HG03135 (cell line): Measurements from ENCODE around the gene DGKD.
A peak's percentile ranks its signal among the peaks of the same experiment; 100 is the strongest.

Experiments
- ATAC-seq: cut with Tn5 transposase; IDR thresholded peaks from one replicate; pipeline ENCODE4 v1.9.1; 2021; ENCODE audit warnings: mild to moderate bottlenecking, moderate library complexity; ENCODE audit not compliant: unreplicated experiment

DGKD gene

GRCh38 chr2:233338046-233338445 is 16.2 kb upstream of the DGKD start:
- ATAC-seq, result no peak

- no peak for ATAC-seq
Measured at GRCh38 chr2:233338812-233339368, 15.4 kb upstream of the DGKD start.

GRCh38 chr2:233339427-233339826 is 14.9 kb upstream of the DGKD start:
- no peak for ATAC-seq

DNA sequence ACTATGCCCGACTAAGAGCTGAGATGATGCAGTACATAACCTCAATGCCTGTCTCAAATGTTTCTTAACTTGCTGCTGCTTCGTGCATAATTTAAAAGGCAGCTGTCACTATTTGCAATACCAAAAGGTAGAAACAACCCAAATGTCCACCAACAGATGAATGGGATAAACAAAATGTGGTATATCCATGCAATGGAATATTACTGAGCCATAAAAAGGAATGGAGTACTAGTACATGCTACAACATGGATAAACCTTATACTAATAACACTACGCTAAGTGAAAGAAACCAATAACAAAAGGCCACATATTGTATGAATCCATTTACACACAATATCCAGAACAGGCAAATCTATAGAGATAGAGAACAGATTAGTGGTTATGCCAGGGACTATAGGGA is 13.0 kb upstream of the DGKD start:
- no peak for ATAC-seq

- no peak for ATAC-seq
Measured at GRCh38 chr2:233342301-233342700, 12.0 kb upstream of the DGKD start.

GRCh38 chr2:233343171-233343705 is 11.1 kb upstream of the DGKD start:
- ATAC-seq, result no peak

- ATAC-seq, result no peak
Measured at GRCh38 chr2:233346376-233346775, 7.9 kb upstream of the DGKD start.

DNA sequence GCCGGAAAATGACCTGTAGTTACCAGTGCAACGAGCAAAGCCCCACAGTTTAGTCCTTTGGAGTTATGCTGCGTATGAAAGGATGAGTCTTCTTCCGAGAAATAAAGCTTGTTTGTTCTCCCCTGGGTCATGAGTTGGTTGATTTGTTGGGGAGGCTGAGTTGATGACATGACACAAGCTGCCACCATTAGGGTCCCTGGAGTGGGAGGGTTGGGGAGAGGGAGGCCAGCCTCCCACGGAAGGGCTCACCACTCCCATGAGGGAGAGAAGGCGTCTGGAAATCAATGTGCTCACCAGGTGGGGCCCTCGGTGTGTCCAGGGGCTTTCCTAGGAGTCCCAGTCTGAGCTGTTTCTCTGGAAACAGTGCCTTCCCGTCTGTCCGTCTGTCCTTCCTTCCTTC is 7.4 kb upstream of the DGKD start:
- ATAC-seq, result no peak

- ATAC-seq, result no peak
Measured at GRCh38 chr2:233349005-233349998, 5.0 kb upstream of the DGKD start.

DNA sequence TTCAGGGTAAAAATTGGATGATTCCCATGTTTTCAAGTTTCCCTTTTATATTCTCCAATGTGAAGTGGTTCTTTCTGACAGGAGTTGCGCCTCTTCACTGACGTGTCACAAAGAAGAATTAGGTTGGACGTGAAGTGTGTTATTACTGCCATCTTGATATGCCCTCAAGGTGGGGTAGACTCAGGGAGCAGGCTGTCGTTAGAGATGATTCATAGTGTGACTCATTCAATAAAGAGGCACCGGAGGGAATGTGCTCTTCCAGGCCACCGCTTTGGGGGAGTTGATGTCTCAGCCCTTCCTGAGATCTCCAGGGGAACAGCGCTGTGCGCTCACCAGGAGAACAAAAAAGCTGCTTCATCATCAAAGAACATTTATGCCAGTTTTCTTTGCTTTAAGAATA is 3.6 kb upstream of the DGKD start:
- no peak for ATAC-seq

- no peak for ATAC-seq
Measured at GRCh38 chr2:233351423-233351822, 2.9 kb upstream of the DGKD start.

DNA sequence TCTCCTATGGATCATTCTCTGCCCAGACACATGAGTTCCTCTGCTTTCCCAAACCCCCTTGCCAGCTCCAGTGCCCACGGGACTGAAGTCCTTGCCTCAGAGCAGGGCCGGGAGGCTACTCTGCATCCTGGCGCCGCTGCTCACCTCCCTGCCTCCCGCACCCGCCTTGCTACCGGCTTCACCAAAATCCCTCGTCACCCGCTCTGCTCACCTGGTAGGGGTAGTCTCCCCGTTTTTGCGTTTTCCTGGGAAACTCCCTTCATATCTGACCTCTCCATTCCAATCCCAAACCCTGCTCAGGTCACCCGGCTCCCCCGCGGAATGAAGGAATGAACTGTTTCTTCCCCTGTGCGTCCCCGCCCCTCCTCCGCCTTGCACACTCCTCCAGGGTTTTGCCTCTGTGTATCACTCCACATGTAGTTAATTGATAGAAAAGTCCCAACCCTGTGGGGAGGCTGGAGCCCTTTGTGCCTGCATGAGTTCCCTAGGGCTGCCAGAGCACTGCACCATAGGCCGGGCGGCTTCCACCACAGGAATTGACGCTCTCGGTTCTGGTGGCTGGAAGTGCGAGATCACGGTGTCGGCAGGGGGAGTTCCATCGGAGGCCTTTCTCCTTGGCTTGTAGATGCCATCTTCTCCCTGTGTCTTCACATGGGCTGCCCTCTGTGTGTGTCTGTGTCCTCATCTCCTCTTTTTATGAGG is 2.0 kb upstream of the DGKD start:
- ATAC-seq, result no peak

DNA sequence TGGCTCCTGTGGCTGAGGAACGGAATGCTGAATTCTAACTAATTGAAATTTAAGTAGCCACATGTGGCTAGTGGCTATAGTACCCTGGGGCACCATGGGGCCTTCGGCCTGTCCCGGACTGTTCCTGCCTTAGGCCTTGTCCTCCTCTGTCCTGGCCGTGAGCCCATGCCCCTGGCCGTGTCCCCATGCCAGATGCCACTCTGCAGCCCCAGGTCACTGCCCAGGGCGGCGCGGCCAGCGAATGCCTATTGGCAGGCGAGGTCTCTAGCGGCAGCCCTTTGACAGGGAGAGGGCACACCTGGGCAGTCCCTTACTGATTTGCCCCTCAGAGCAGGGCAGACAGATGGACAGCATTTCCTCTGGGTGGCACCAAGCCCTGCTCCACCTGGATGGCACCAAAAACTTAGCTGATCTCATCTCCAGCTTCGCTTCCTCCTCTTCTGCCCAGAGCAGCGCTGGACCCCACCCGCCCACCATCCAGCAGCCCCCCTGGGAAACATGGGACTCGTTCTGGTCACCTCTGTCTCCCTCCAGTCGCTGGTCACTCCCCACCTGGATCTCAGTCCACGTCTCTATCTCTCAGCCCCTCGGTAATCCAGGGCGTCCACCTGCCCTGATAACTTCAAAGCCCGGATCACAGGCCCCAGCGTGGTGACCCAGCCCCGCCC is 1.1 kb upstream of the DGKD start:
- ATAC-seq, result no peak

GRCh38 chr2:233354500-233354924 is 218 bp downstream of the DGKD start:
- ATAC-seq, result peak; percentile 13

GRCh38 chr2:233354971-233355574 is 779 bp downstream of the DGKD start:
- peak; percentile 15 for ATAC-seq

DNA sequence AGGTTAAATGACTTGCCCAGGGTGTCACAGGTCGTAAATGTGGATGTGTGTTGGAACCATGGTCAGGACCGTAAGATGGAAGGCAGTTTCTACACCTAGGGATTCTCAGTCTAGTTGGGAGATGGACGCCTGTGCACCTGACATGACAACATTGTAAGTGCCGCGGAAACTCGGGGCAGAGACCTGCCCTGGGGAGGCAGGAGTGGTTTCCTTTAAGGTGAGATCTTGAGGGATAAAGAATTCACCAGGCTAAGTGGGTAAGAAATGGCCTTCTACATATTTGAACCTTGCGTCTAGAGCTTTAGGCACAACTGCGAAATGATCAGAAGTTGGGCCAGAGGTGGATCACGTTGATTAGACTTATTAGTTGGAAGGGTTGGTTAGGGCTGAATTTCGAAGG is 1.6 kb downstream of the DGKD start:
- no peak for ATAC-seq

DNA sequence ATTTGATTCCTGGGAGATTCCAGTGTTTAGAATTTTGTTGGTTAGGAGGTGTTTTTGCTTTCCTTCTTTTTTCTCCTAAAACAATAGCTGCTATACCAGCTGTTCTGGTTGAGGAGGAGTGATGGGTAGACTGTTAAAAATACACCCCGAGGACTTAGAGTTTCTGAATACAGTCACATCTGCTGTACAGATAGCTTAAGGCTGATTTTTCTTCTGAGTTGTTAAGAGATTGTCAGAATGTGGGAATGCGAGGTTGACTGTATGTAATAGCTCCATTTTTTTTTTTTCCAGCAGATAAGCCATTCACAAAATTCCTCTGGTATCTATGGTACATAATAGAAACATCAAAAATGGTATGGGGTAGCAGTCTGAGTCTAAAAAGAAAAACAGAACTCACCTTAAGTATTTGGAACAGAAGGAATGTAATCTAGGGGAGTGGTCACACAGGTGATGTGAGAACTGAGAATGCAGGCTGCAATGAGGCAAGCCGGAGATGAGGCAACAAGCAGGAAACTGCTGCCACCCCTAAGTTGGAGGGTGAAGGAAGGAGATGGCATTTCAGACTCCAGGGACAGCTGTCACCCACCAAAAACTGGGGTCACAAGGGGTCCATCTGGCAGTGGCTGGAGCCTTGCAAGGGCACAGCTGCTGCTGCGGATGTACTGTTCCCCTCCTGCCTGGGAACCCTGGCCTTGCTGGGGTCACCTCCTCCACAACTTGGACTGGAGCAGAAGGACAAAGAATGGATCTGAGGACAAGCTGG is 2.4 kb downstream of the DGKD start:
- no peak for ATAC-seq

DNA sequence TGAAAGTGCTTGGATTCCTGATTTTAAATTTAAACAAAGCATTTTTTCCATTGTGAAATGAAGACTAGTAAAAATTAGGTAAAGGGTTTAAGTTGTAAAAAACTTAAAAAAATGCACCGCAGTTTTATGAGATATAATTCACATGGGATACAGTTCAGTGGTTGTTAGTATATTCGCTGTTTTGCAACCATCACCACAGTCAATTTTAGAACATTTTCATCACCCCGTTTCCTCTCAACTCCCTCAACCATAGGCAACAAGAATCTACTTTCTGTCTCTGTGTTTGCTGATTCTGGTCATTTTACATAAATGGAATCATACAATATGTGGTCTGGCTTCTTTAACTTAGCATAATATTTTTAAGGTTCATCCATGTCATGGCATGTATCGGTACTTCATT is 4.0 kb downstream of the DGKD start:
- ATAC-seq, result no peak

DNA sequence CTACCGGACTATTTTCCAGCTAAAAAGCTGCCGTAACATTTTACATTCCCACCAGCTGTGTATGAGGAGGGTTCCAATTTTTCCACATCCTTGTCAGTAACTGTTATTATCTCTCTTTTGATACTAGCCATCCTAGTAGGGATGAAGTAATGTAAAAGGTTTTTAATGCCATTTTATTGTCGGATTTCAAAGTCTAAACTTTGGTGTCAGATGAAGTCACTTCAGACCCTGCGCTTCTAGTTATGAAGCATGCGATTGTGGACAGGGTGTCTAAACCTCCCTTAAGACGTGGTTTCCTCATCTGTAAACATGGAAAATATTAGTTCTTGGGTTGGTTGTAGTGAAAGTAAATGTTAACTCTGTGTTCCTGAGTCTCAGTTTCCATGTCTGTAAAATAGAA is 4.7 kb downstream of the DGKD start:
- no peak for ATAC-seq

- no peak for ATAC-seq
Measured at GRCh38 chr2:233359823-233360222, 5.5 kb downstream of the DGKD start.
